Central memory CD8-positive, alpha-beta T cell (primary cell): Measurements from ENCODE around the gene HS3ST3B1.
A peak's percentile ranks its signal among the peaks of the same experiment; 100 is the strongest.

Experiments used
- ATAC-seq: fragments of 150-1000 bp; cut with Tn5 transposase; replicated peaks from 2 replicates; pipeline ENCODE4 v1.10.0; 2022; ENCODE audit warnings: mild to moderate bottlenecking, moderate FRiP score, moderate number of reproducible peaks; ENCODE audit not compliant: poor library complexity, severe bottlenecking; ENCODE audit errors: extremely low read depth
- DNase-seq, 2 donors: peaks; one replicate each; pipeline ENCODE4 v3.0.0; 2021; ENCODE audit warnings: low spot score in 2 of 2
- H3K27ac Mint-ChIP-seq: one replicate; pipeline ENCODE4 v1.8.0; 2022; ENCODE audit warnings: low read depth, mild to moderate bottlenecking, moderate library complexity, mixed read lengths
- H3K27me3 Mint-ChIP-seq: one replicate; pipeline ENCODE4 v1.8.0; 2022; ENCODE audit warnings: mixed read lengths
- H3K36me3 Mint-ChIP-seq: one replicate; pipeline ENCODE4 v1.8.0; 2022; ENCODE audit warnings: mild to moderate bottlenecking, moderate library complexity, mixed read lengths; ENCODE audit not compliant: insufficient read depth
- H3K4me1 Mint-ChIP-seq: one replicate; pipeline ENCODE4 v1.8.0; 2022; ENCODE audit warnings: mixed read lengths
- H3K4me3 Mint-ChIP-seq: one replicate; pipeline ENCODE4 v1.8.0; 2022; ENCODE audit warnings: mild to moderate bottlenecking, moderate library complexity, mixed read lengths
- H3K9me3 Mint-ChIP-seq: one replicate; pipeline ENCODE4 v1.8.0; 2022; ENCODE audit warnings: mixed read lengths

HS3ST3B1 gene

GRCh38 chr17:14305785-14306496 lies 5.1 kb downstream of the HS3ST3B1 start:
- peaks cover 28% of the 10 kb centered on the region for H3K4me1 Mint-ChIP-seq
- no peaks in the 10 kb centered on the region for H3K9me3 Mint-ChIP-seq
- H3K27me3 Mint-ChIP-seq = peaks cover under 1% of the 10 kb centered on the region
- no peak for DNase-seq
- no peak for ATAC-seq
- no peak overlapping the region for H3K4me3 Mint-ChIP-seq
- H3K36me3 Mint-ChIP-seq = peaks cover 14% of the 10 kb centered on the region
- no peak overlapping the region for H3K27ac Mint-ChIP-seq

GRCh38 chr17:14306596-14306995 lies 5.7 kb downstream of the HS3ST3B1 start:
- Mint-ChIP-seq H3K27ac (no peak overlapping the region), H3K4me1 (peaks cover 28% of the 10 kb centered on the region), H3K9me3 (no peaks in the 10 kb centered on the region), H3K27me3 (no peaks in the 10 kb centered on the region), H3K36me3 (peaks cover 11% of the 10 kb centered on the region), H3K4me3 (no peak overlapping the region)
- ATAC-seq (no peak), DNase-seq (no peak)

GRCh38 chr17:14307560-14308024 lies 6.7 kb downstream of the HS3ST3B1 start:
- H3K27me3 Mint-ChIP-seq = no peaks in the 10 kb centered on the region
- H3K4me1 Mint-ChIP-seq = peaks cover 32% of the 10 kb centered on the region
- ATAC-seq (no peak), DNase-seq (no peak)
- H3K4me3 Mint-ChIP-seq = no peak overlapping the region
- H3K36me3 Mint-ChIP-seq = peaks cover 9% of the 10 kb centered on the region
- H3K9me3 Mint-ChIP-seq = no peaks in the 10 kb centered on the region
- no peak overlapping the region for H3K27ac Mint-ChIP-seq

- ATAC-seq (no peak), DNase-seq (no peak)
- peaks cover 10% of the 10 kb centered on the region for H3K36me3 Mint-ChIP-seq
- peaks cover 23% of the 10 kb centered on the region for H3K4me1 Mint-ChIP-seq
- H3K9me3 Mint-ChIP-seq = no peaks in the 10 kb centered on the region
- no peak overlapping the region for H3K27ac Mint-ChIP-seq
- peak overlapping the region; percentile 78 for H3K4me3 Mint-ChIP-seq
- H3K27me3 Mint-ChIP-seq = no peaks in the 10 kb centered on the region
Observed at GRCh38 chr17:14308636-14308964, 7.7 kb downstream of the HS3ST3B1 start.

- DNase-seq (peak; percentile 76 to 80), ATAC-seq (peak; percentile 98)
- no peaks in the 10 kb centered on the region for H3K9me3 Mint-ChIP-seq
- H3K27ac Mint-ChIP-seq = no peak overlapping the region
- H3K4me1 Mint-ChIP-seq = peaks cover 21% of the 10 kb centered on the region
- peak overlapping the region; percentile 78 for H3K4me3 Mint-ChIP-seq
- H3K27me3 Mint-ChIP-seq = no peaks in the 10 kb centered on the region
- H3K36me3 Mint-ChIP-seq = peaks cover 8% of the 10 kb centered on the region
Observed at GRCh38 chr17:14308965-14309879, 8.3 kb downstream of the HS3ST3B1 start.

- H3K36me3 Mint-ChIP-seq = peaks cover 10% of the 10 kb centered on the region
- peaks cover 21% of the 10 kb centered on the region for H3K4me1 Mint-ChIP-seq
- DNase-seq (no peak), ATAC-seq (no peak)
- no peaks in the 10 kb centered on the region for H3K9me3 Mint-ChIP-seq
- no peaks in the 10 kb centered on the region for H3K27me3 Mint-ChIP-seq
- peak overlapping the region; percentile 78 for H3K4me3 Mint-ChIP-seq
- no peak overlapping the region for H3K27ac Mint-ChIP-seq
Observed at GRCh38 chr17:14310101-14310500, 9.2 kb downstream of the HS3ST3B1 start.

GRCh38 chr17:14310605-14311004 lies 9.7 kb downstream of the HS3ST3B1 start:
- H3K27ac Mint-ChIP-seq = no peak overlapping the region
- H3K4me1 Mint-ChIP-seq = peaks cover 21% of the 10 kb centered on the region
- ATAC-seq (no peak), DNase-seq (no peak)
- H3K36me3 Mint-ChIP-seq = peaks cover 10% of the 10 kb centered on the region
- no peaks in the 10 kb centered on the region for H3K9me3 Mint-ChIP-seq
- H3K4me3 Mint-ChIP-seq = peak overlapping the region; percentile 78
- no peaks in the 10 kb centered on the region for H3K27me3 Mint-ChIP-seq

GRCh38 chr17:14311186-14311705 lies 10.4 kb downstream of the HS3ST3B1 start:
- Mint-ChIP-seq H3K4me1 (peaks cover 27% of the 10 kb centered on the region), H3K9me3 (no peaks in the 10 kb centered on the region), H3K27ac (no peak overlapping the region), H3K4me3 (no peak overlapping the region), H3K27me3 (no peaks in the 10 kb centered on the region), H3K36me3 (peaks cover 10% of the 10 kb centered on the region)
- ATAC-seq (no peak), DNase-seq (no peak)

- no peak overlapping the region for H3K27ac Mint-ChIP-seq
- no peaks in the 10 kb centered on the region for H3K27me3 Mint-ChIP-seq
- H3K4me1 Mint-ChIP-seq = peaks cover 34% of the 10 kb centered on the region
- ATAC-seq = no peak
- no peaks in the 10 kb centered on the region for H3K9me3 Mint-ChIP-seq
- peaks cover 10% of the 10 kb centered on the region for H3K36me3 Mint-ChIP-seq
- no peak overlapping the region for H3K4me3 Mint-ChIP-seq
- DNase-seq = no peak
Observed at GRCh38 chr17:14311981-14312380, 11.1 kb downstream of the HS3ST3B1 start.

GRCh38 chr17:14312522-14312921 lies 11.6 kb downstream of the HS3ST3B1 start:
- DNase-seq (no peak), ATAC-seq (no peak)
- H3K36me3 Mint-ChIP-seq = peaks cover 13% of the 10 kb centered on the region
- H3K4me3 Mint-ChIP-seq = no peak overlapping the region
- no peaks in the 10 kb centered on the region for H3K27me3 Mint-ChIP-seq
- no peaks in the 10 kb centered on the region for H3K9me3 Mint-ChIP-seq
- H3K27ac Mint-ChIP-seq = no peak overlapping the region
- peaks cover 40% of the 10 kb centered on the region for H3K4me1 Mint-ChIP-seq

GRCh38 chr17:14316126-14316832 lies 15.4 kb downstream of the HS3ST3B1 start:
- ATAC-seq (no peak), DNase-seq (no peak)
- H3K4me3 Mint-ChIP-seq = no peak overlapping the region
- peaks cover 54% of the 10 kb centered on the region for H3K4me1 Mint-ChIP-seq
- no peaks in the 10 kb centered on the region for H3K9me3 Mint-ChIP-seq
- H3K27ac Mint-ChIP-seq = no peak overlapping the region
- H3K36me3 Mint-ChIP-seq = peaks cover 14% of the 10 kb centered on the region
- no peaks in the 10 kb centered on the region for H3K27me3 Mint-ChIP-seq

GRCh38 chr17:14317383-14317782 lies 16.5 kb downstream of the HS3ST3B1 start:
- Mint-ChIP-seq H3K36me3 (peaks cover 10% of the 10 kb centered on the region), H3K4me3 (no peak overlapping the region), H3K27ac (no peak overlapping the region), H3K9me3 (no peaks in the 10 kb centered on the region), H3K27me3 (no peaks in the 10 kb centered on the region), H3K4me1 (peaks cover 57% of the 10 kb centered on the region)
- DNase-seq = no peak
- no peak for ATAC-seq
